Esophagus squamous epithelium (tissue), 4 donors: ENCODE measurements around the gene KIF1A.

Source experiments
- POLR2A ChIP-seq, 4 donors: fragments of 450-650 bp; IDR thresholded peaks; one replicate each; pipeline ENCODE4 v1.6.1; 2017; ENCODE audit warnings: antibody characterized with exemption in 4 of 4, mild to moderate bottlenecking in 4 of 4, moderate library complexity in 3 of 4
- TF ChIP-seq, protein P1 (sequence below), 6 experiments: fragments of 450-650 bp in 4 of 6; fragments of 200-600 bp in 2 of 6; sonication (generic) in 2 of 6; IDR thresholded peaks; one replicate each; pipeline ENCODE4 v1.5.1; 2016 to 2019; ENCODE audit warnings: antibody characterized with exemption in 6 of 6, mild to moderate bottlenecking in 4 of 6, moderate library complexity in 4 of 6

DNA sequence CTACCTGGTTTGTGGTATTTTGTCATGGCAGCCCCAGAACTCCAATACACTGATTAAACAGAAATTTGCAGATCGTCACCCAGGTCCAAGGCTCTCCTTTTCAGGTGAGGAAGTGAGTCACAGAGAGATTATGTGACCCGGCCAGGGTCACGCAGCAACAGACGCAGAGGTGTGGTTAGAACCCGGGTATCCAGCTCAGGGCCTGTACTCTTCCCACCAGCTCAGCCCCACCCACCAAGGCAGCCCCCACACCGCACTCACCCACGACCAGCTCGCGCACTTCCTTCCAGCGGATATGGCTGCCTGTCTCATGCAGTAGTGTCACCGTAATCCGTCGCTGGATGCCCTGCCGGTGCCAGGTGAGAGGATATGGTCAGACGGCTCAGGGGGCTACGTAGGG is 80.2 kb downstream of the KIF1A start:
- TF ChIP-seq, protein P1, sequence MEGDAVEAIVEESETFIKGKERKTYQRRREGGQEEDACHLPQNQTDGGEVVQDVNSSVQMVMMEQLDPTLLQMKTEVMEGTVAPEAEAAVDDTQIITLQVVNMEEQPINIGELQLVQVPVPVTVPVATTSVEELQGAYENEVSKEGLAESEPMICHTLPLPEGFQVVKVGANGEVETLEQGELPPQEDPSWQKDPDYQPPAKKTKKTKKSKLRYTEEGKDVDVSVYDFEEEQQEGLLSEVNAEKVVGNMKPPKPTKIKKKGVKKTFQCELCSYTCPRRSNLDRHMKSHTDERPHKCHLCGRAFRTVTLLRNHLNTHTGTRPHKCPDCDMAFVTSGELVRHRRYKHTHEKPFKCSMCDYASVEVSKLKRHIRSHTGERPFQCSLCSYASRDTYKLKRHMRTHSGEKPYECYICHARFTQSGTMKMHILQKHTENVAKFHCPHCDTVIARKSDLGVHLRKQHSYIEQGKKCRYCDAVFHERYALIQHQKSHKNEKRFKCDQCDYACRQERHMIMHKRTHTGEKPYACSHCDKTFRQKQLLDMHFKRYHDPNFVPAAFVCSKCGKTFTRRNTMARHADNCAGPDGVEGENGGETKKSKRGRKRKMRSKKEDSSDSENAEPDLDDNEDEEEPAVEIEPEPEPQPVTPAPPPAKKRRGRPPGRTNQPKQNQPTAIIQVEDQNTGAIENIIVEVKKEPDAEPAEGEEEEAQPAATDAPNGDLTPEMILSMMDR (IDR thresholded peaks at IDR 0.05), result no peak
- no peak for TF ChIP-seq POLR2A (IDR thresholded peaks at IDR 0.05)
